Measurements from ENCODE around the gene SMIM23.

Gene SMIM23

DNA sequence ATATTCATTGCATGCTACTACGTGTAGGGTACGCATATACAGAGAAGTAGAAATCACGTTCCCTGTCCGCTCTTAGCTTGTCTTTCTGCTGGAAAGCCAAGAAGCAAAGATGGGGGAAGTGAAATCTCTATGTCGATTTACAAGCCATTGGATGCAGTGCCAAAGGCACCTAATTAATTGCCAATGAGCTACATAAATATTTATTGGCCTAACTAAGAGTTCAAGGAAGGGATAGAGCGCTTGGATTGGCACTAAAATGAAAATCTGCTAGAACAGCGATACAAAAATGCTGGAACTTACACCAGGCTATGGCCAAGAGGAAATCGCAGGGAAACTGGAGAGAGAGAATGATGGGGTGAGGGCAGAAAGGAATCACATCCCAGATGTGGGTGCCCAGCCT lies 10.8 kb downstream of the SMIM23 start:
- Histone ChIP-seq H3K9me3 (ENCODE audit: control insufficient read depth, insufficient read depth, low read depth, low read length) (no peaks in the 10 kb centered on the region), H3K4me3 (ENCODE audit: low read depth, low read length) (no peak overlapping the region), H3K36me3 (ENCODE audit: control insufficient read depth, insufficient read depth, low read length) (no peaks in the 10 kb centered on the region), H3K27ac (ENCODE audit: low read depth, low read length) (no peak overlapping the region), H3K4me1 (ENCODE audit: control insufficient read depth, insufficient read depth, low read length) (no peaks in the 10 kb centered on the region), H3K27me3 (ENCODE audit: control insufficient read depth, insufficient read depth, low read length) (no peaks in the 10 kb centered on the region), H3K9ac (ENCODE audit: low read length) (no peak overlapping the region)

DNA sequence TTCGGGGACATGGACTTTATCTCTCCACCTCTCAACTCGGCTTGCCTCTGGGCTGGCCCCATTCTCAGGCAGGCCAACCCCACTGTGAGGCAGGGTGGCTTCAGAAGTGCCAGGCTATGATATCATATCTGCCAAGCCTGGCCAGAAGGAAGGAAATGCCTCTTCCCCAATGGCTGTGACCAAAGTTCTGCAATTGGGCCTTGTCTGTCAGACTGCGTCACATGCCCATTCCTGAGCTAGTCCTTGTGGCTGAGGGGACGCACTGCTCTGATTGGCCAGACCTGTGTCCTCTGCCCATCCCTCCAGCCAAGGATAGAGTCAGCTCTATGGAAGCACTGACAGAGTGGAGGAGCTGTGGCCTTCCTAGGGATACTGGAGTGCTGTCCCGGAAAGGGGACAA lies 11.9 kb downstream of the SMIM23 start:
- Histone ChIP-seq H3K9ac (ENCODE audit: low read length) (no peak overlapping the region), H3K9me3 (ENCODE audit: control insufficient read depth, insufficient read depth, low read depth, low read length) (no peaks in the 10 kb centered on the region), H3K4me1 (ENCODE audit: control insufficient read depth, insufficient read depth, low read length) (no peaks in the 10 kb centered on the region), H3K27me3 (ENCODE audit: control insufficient read depth, insufficient read depth, low read length) (no peaks in the 10 kb centered on the region), H3K36me3 (ENCODE audit: control insufficient read depth, insufficient read depth, low read length) (no peaks in the 10 kb centered on the region), H3K27ac (ENCODE audit: low read depth, low read length) (no peak overlapping the region), H3K4me3 (ENCODE audit: low read depth, low read length) (no peak overlapping the region)

DNA sequence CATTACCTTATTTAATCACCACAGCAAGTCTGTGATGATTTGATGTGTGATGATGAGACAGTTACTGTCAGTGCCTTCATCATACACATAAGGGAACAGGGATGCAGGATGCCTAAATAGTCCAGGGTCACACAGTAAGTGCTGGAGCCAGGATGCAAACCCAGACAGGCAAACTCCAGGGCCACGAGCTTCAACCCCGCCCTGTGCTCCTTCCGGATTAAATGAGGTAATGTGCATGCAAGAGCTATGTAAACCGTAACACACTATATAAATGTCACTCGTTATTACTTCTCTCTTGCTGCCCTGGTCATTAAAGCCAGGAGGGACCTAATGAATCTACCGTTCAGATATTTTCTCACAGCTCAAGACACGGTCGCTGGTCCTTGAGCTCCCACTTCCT lies 12.8 kb downstream of the SMIM23 start:
- Histone ChIP-seq H3K4me1 (ENCODE audit: control insufficient read depth, insufficient read depth, low read length) (no peaks in the 10 kb centered on the region), H3K27ac (ENCODE audit: low read depth, low read length) (no peak overlapping the region), H3K9ac (ENCODE audit: low read length) (no peak overlapping the region), H3K4me3 (ENCODE audit: low read depth, low read length) (no peak overlapping the region), H3K9me3 (ENCODE audit: control insufficient read depth, insufficient read depth, low read depth, low read length) (no peaks in the 10 kb centered on the region), H3K27me3 (ENCODE audit: control insufficient read depth, insufficient read depth, low read length) (no peaks in the 10 kb centered on the region), H3K36me3 (ENCODE audit: control insufficient read depth, insufficient read depth, low read length) (no peaks in the 10 kb centered on the region)

DNA sequence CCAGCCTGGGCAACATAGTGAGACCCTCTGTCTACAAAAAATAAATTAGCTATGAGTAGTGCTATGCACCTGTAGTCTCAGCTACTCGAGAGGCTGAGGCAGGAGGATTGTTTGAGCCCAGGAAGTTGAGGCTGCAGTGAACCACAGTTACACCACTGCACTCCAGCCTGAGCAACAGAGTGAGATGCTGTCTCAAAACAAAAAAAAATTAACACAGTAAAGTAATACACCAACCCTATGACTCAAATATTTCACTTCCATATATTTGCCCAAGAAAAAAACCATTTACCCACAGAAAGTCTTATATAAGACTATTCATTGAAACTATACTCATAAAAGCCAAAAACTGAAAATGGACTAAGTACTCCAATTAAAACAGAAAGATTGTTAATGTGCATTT lies 16.2 kb downstream of the SMIM23 start:
- Histone ChIP-seq H3K4me1 (ENCODE audit: control insufficient read depth, insufficient read depth, low read length) (peaks cover 5% of the 10 kb centered on the region), H3K9me3 (ENCODE audit: control insufficient read depth, insufficient read depth, low read depth, low read length) (no peaks in the 10 kb centered on the region), H3K36me3 (ENCODE audit: control insufficient read depth, insufficient read depth, low read length) (no peaks in the 10 kb centered on the region), H3K9ac (ENCODE audit: low read length) (no peak overlapping the region), H3K4me3 (ENCODE audit: low read depth, low read length) (no peak overlapping the region), H3K27ac (ENCODE audit: low read depth, low read length) (no peak overlapping the region), H3K27me3 (ENCODE audit: control insufficient read depth, insufficient read depth, low read length) (0 out of 2 replicates have a peak, but pooled peaks cover 4% of the 10 kb centered on the region)

DNA sequence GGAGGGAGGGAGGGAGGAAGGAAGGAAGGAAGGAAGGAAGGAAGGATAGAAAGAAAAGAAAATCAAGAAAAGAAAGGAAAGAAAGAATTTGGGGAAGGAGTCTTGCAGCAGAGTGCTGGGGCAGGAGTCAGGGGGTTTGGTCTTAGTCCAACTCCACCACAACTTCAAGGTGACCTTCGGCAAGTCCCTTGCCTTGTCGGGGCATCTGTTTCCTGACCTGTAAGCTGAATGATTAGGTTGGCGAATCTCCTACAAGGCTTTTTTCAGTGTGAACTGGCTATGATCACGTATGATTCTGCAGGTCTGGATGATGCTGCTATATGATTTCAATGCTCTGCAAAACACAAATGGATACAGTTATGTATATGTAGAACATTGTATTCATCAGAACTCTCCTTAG lies 20.1 kb downstream of the SMIM23 start:
- 0 out of 2 replicates have a peak, but pooled peaks cover 4% of the 10 kb centered on the region for H3K27me3 ChIP-seq (ENCODE audit: control insufficient read depth, insufficient read depth, low read length)
- no peak overlapping the region for H3K27ac ChIP-seq (ENCODE audit: low read depth, low read length)
- H3K36me3 ChIP-seq (ENCODE audit: control insufficient read depth, insufficient read depth, low read length): no peaks in the 10 kb centered on the region
- no peak overlapping the region for H3K9ac ChIP-seq (ENCODE audit: low read length)
- H3K4me1 ChIP-seq (ENCODE audit: control insufficient read depth, insufficient read depth, low read length): peaks cover 15% of the 10 kb centered on the region
- H3K9me3 ChIP-seq (ENCODE audit: control insufficient read depth, insufficient read depth, low read depth, low read length): no peaks in the 10 kb centered on the region
- no peak overlapping the region for H3K4me3 ChIP-seq (ENCODE audit: low read depth, low read length)

DNA sequence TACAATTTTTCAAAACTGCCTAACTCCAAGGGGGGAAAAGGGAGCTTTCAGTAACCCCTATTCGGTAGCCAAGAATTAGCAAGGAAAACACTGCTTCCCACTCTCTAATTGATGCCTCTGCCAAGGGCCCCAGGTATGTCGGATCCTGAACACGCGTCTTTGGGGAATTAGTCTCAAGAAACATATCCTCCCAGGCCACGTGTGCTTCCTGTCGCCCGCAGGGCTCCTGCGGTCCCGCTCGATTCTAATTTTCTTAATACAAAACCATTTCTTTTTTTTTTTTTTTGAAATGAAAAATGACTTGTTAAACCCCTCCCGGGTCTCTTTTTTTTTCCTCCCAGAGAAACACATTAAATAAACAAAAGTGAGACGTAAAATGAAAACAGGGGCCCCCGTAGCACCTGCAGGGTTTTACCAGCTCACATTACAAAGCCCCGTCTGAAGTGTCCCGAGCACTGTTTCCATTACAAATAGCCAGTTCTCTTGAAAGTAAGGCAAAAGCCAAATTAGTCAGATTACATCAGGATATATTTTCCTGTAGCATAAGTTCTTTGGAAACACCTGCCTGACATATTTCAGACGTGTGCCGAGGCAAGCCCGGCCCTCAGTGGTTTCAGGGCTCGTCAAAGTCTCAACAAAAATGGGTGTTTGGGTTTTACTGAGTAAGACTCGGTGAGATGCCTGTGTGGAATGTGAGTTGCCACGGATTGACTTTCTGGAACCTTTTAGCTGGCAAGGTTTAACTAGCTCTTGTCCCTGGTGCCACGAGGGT lies 21.5 kb downstream of the SMIM23 start:
- Histone ChIP-seq H3K4me3 (ENCODE audit: low read depth, low read length) (no peak overlapping the region; the same call in 1 of the 2 replicates), H3K27me3 (ENCODE audit: control insufficient read depth, insufficient read depth, low read length) (0 out of 2 replicates have a peak, but pooled peaks cover 4% of the 10 kb centered on the region), H3K36me3 (ENCODE audit: control insufficient read depth, insufficient read depth, low read length) (no peaks in the 10 kb centered on the region), H3K9me3 (ENCODE audit: control insufficient read depth, insufficient read depth, low read depth, low read length) (peaks cover 3% of the 10 kb centered on the region; the same call in 1 of the 2 replicates), H3K9ac (ENCODE audit: low read length) (no peak overlapping the region), H3K4me1 (ENCODE audit: control insufficient read depth, insufficient read depth, low read length) (peaks cover 15% of the 10 kb centered on the region), H3K27ac (ENCODE audit: low read depth, low read length) (no peak overlapping the region)

DNA sequence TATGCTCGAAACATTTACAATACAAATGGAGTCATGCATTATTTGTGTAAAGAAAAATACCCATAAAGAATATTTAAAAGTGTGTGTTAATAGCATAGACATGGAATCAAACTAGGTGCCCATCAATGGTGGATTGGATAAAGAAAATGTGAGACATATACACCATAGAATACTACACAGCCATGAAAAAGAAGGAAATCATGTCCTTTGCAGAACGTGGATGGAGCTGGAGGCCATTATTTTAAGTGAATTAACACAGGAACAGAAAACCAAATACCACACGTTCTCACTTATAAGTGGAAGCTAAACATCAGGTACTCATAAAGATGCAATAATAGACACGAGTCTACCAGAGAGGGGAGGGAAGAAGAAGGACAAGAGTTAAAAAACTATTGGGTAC lies 22.8 kb downstream of the SMIM23 start:
- Histone ChIP-seq H3K27me3 (ENCODE audit: control insufficient read depth, insufficient read depth, low read length) (0 out of 2 replicates have a peak, but pooled peaks cover 4% of the 10 kb centered on the region), H3K4me1 (ENCODE audit: control insufficient read depth, insufficient read depth, low read length) (peaks cover 15% of the 10 kb centered on the region), H3K36me3 (ENCODE audit: control insufficient read depth, insufficient read depth, low read length) (no peaks in the 10 kb centered on the region), H3K27ac (ENCODE audit: low read depth, low read length) (no peak overlapping the region), H3K9me3 (ENCODE audit: control insufficient read depth, insufficient read depth, low read depth, low read length) (peaks cover 3% of the 10 kb centered on the region; the same call in 1 of the 2 replicates), H3K4me3 (ENCODE audit: low read depth, low read length) (no peak overlapping the region), H3K9ac (ENCODE audit: low read length) (no peak overlapping the region)

DNA sequence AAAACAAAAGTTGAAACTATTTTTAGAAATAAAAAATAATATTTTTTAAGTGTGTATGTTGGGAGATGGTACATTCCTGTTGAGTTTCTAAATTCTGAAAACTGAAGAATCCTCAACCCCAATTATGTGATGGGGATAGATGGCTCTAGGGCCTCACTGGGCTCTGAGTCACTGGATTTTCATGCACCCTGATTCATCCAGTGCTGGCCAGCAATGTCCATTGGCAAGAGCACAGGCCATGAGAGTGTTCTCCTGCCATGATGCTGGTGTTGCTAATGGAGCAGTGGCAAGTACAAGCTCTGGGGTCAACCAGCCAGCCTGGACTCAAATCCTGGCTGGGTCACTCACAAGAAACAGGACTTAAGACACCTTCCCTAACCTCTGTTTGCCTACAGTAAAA lies 23.3 kb downstream of the SMIM23 start:
- H3K9ac ChIP-seq (ENCODE audit: low read length): no peak overlapping the region
- no peak overlapping the region for H3K4me3 ChIP-seq (ENCODE audit: low read depth, low read length)
- H3K36me3 ChIP-seq (ENCODE audit: control insufficient read depth, insufficient read depth, low read length): no peaks in the 10 kb centered on the region
- H3K9me3 ChIP-seq (ENCODE audit: control insufficient read depth, insufficient read depth, low read depth, low read length): peaks cover 3% of the 10 kb centered on the region; the same call in 1 of the 2 replicates
- peaks cover 15% of the 10 kb centered on the region for H3K4me1 ChIP-seq (ENCODE audit: control insufficient read depth, insufficient read depth, low read length)
- 0 out of 2 replicates have a peak, but pooled peaks cover 4% of the 10 kb centered on the region for H3K27me3 ChIP-seq (ENCODE audit: control insufficient read depth, insufficient read depth, low read length)
- no peak overlapping the region for H3K27ac ChIP-seq (ENCODE audit: low read depth, low read length)

DNA sequence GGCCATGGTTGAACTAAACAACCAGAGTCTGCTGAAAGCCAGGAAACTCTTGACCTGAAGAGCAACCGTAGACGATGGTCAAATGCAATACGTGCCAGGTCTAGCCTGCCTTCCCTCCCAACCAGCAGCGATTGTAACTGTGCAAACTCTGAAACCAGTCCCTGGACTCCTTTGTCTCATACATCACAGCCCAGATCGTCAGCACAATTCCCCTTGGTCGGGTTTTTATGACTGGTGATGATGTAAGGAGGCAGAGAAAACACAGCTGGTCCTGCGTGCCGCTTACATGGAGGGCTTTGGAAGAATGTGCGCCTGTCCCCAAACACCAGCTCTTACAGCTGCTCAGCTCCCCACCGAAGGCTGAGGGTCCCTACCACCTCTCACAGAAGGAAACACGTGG lies 24.6 kb downstream of the SMIM23 start:
- Histone ChIP-seq H3K9ac (ENCODE audit: low read length) (no peak overlapping the region), H3K27me3 (ENCODE audit: control insufficient read depth, insufficient read depth, low read length) (0 out of 2 replicates have a peak, but pooled peaks cover 4% of the 10 kb centered on the region), H3K4me1 (ENCODE audit: control insufficient read depth, insufficient read depth, low read length) (peaks cover 15% of the 10 kb centered on the region), H3K4me3 (ENCODE audit: low read depth, low read length) (no peak overlapping the region), H3K27ac (ENCODE audit: low read depth, low read length) (no peak overlapping the region), H3K36me3 (ENCODE audit: control insufficient read depth, insufficient read depth, low read length) (no peaks in the 10 kb centered on the region), H3K9me3 (ENCODE audit: control insufficient read depth, insufficient read depth, low read depth, low read length) (peaks cover 3% of the 10 kb centered on the region; the same call in 1 of the 2 replicates)

DNA sequence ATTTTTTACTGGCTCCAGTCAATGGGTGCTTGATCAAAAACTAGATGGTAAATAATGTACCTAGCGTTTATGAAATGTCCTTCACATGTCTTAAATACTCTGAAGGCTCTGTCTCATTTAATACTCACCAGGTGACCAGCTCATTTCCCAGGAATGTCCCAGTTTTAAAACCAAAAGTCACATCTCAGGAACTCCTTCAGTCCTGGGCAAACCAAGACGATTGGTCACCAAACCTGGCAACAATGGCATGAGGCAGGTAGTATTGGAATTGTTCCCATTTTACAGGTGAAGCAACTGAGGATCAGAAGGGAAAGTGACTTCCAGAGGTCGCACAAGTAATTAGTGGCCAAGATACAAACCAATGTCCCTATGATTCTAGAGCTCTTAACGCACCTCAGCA lies 27.7 kb downstream of the SMIM23 start:
- no peaks in the 10 kb centered on the region for H3K4me1 ChIP-seq (ENCODE audit: control insufficient read depth, insufficient read depth, low read length)
- no peak overlapping the region for H3K27ac ChIP-seq (ENCODE audit: low read depth, low read length)
- H3K27me3 ChIP-seq (ENCODE audit: control insufficient read depth, insufficient read depth, low read length): peaks cover 5% of the 10 kb centered on the region; the same call in 1 of the 2 replicates
- H3K36me3 ChIP-seq (ENCODE audit: control insufficient read depth, insufficient read depth, low read length): no peaks in the 10 kb centered on the region
- no peak overlapping the region for H3K9ac ChIP-seq (ENCODE audit: low read length)
- H3K4me3 ChIP-seq (ENCODE audit: low read depth, low read length): no peak overlapping the region
- H3K9me3 ChIP-seq (ENCODE audit: control insufficient read depth, insufficient read depth, low read depth, low read length): peaks cover 3% of the 10 kb centered on the region; the same call in 1 of the 2 replicates

DNA sequence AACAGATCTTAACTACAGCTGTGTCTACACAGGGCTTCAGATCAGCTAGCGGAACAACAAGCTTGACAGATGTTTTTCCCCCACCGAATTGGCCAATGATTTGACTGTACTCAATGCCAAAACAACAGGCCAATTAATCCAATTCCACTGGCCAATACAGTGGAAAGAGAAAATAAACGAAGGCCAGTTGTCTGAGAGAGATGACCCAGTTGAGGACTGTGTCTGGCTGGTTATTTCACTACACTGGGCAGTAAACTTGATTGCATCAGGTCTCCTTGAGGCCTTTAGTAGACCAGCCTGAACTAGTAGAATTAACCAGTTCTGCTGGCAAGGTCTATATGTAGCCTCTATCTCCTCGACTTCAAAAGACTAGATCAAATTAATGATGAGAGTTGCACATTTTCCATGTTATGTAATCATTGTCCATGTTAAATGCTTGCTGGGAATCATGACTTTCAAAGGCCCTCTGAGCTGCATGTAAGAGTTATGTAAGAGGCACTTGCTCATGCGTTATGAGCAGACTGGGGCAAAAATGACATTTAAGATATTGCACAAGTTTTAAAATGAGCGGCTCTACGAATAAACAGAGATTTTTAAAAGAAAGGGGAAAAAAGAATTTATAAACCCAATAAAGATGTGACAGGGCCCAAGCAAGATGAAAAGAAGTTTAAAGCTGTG lies 28.3 kb downstream of the SMIM23 start:
- peaks cover 5% of the 10 kb centered on the region; the same call in 1 of the 2 replicates for H3K27me3 ChIP-seq (ENCODE audit: control insufficient read depth, insufficient read depth, low read length)
- no peaks in the 10 kb centered on the region for H3K36me3 ChIP-seq (ENCODE audit: control insufficient read depth, insufficient read depth, low read length)

More for the DNA sequence above, 28.3 kb downstream of the SMIM23 start:
- no peaks in the 10 kb centered on the region for H3K4me1 ChIP-seq (ENCODE audit: control insufficient read depth, insufficient read depth, low read length)
- H3K4me3 ChIP-seq (ENCODE audit: low read depth, low read length): no peak overlapping the region
- no peak overlapping the region for H3K9ac ChIP-seq (ENCODE audit: low read length)
- no peak overlapping the region for H3K27ac ChIP-seq (ENCODE audit: low read depth, low read length)
- H3K9me3 ChIP-seq (ENCODE audit: control insufficient read depth, insufficient read depth, low read depth, low read length): peaks cover 3% of the 10 kb centered on the region; the same call in 1 of the 2 replicates

All from HUES6 (cell line).